ENCODE measurements around the gene SEPTIN1.

DNA sequence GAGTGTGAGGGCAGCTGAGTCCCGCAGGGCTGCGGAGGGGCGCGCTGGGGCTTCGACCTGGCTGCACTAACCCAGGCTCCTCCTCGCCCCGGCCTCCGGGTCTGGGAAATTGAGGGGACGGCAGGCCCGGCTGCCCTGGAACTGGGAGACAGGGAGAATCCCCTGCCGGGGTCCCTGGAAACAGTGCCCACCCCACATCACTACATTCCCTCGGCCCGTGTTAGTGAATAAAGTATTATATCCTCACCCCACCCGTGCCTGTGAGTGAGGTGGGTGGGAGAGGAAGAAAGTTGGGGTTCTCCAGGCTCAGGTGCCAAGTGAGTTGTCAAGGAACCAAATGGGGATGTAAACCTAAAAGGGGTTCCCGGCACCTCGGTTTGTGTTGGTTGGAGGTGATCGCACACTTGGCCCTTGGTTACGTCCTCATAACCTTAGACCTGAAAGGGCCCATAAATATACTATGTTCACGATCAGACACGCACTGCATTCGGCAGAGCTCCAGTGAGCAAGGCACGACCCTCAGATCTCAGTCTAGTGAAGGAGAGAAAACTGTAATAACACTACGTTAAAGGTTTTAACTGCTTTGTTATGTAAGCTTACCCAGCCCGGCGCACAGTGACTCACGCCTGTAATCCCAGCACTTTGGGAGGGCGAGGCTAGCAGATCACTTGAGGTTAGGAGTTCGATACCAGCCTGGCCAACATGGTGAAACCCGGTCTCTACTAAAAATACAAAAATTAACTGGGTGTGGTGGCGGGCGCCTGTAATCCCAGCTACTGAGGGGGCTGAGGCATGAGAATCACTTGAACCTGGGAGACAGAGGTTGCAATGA is 36.2 kb upstream of the SEPTIN1 start:
- TF ChIP-seq CTCF (IDR thresholded peaks at IDR 0.05) (no peak), POLR2A (IDR thresholded peaks at IDR 0.05) (no peak)
